HG02840 (cell line): ENCODE data around the gene TMEM156.

ENCODE experiments used
- ATAC-seq: cut with Tn5 transposase; IDR thresholded peaks from one replicate; pipeline ENCODE4 v1.9.1; 2021; ENCODE audit warnings: mild to moderate bottlenecking, moderate library complexity, moderate number of reproducible peaks; ENCODE audit not compliant: unreplicated experiment, low FRiP score

TMEM156 gene

GRCh38 chr4:38930707-38931106 lies 101.5 kb downstream of the TMEM156 start:
- ATAC-seq = no peak

GRCh38 chr4:38930204-38930603 lies 102.0 kb downstream of the TMEM156 start:
- ATAC-seq = no peak

GRCh38 chr4:38928974-38929373 lies 103.2 kb downstream of the TMEM156 start:
- ATAC-seq = no peak

GRCh38 chr4:38928568-38928967 lies 103.6 kb downstream of the TMEM156 start:
- no peak for ATAC-seq

- ATAC-seq = no peak
Measured at GRCh38 chr4:38926896-38927295, 105.3 kb downstream of the TMEM156 start.

- ATAC-seq = no peak
Measured at GRCh38 chr4:38925492-38926413, 106.5 kb downstream of the TMEM156 start.

GRCh38 chr4:38924353-38924752 lies 107.9 kb downstream of the TMEM156 start:
- no peak for ATAC-seq

- no peak for ATAC-seq
Measured at GRCh38 chr4:38923746-38924145, 108.5 kb downstream of the TMEM156 start.

GRCh38 chr4:38921151-38921550 lies 111.1 kb downstream of the TMEM156 start:
- no peak for ATAC-seq

- no peak for ATAC-seq
Measured at GRCh38 chr4:38920677-38921076, 111.5 kb downstream of the TMEM156 start.

GRCh38 chr4:38920186-38920585 lies 112.0 kb downstream of the TMEM156 start:
- no peak for ATAC-seq

GRCh38 chr4:38919494-38919893 lies 112.7 kb downstream of the TMEM156 start:
- no peak for ATAC-seq

- ATAC-seq = no peak
Measured at GRCh38 chr4:38917481-38918025, 114.7 kb downstream of the TMEM156 start.
